GM04504 (cell line): ENCODE measurements around the gene APOM.

ENCODE experiments used
- DNase-seq: peaks from one replicate; pipeline ENCODE4 v3.0.0-alpha.2; 2012; ENCODE audit warnings: low read depth

APOM gene

DNA sequence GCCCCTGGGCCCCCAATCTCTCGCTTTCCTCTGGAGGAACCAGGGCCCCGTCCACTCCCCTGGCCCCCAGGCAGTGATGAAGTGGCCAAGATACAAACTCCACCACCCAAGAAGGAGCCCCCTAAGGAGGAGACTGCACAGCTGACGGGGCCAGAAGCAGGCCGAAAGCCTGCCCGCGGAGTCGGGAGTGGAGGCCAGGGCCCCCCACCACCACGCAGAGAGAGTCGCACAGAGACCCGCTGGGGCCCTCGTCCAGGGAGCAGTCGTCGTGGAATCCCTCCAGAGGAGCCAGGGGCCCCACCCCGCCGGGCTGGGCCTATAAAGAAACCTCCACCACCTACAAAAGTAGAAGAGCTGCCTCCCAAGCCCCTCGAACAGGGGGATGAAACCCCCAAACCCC, 24.5 kb upstream of the APOM start:
- no peak for DNase-seq

GRCh38 chr6:31631681-31632278, 23.9 kb upstream of the APOM start:
- no peak for DNase-seq

- DNase-seq, result no peak
These were observed 23.3 kb upstream of the APOM start for GRCh38 chr6:31632279-31632946.

DNA sequence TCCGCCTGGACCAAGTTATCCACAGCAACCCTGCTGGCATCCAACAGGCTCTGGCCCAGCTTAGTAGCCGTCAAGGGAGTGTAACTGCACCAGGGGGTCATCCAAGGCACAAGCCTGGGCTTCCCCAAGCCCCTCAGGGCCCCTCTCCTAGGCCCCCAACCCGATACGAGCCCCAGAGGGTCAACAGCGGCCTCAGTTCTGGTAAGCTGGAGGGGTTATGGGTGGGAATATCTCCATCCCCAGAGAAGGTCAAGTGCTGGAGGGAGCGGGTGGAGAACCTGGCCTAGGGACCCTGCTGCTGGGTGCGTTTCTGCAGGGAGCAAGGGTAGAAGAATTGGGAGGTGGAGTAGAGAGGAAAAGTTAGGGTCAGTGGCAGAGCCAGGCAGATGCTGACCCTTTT, 22.2 kb upstream of the APOM start:
- DNase-seq, result no peak

DNA sequence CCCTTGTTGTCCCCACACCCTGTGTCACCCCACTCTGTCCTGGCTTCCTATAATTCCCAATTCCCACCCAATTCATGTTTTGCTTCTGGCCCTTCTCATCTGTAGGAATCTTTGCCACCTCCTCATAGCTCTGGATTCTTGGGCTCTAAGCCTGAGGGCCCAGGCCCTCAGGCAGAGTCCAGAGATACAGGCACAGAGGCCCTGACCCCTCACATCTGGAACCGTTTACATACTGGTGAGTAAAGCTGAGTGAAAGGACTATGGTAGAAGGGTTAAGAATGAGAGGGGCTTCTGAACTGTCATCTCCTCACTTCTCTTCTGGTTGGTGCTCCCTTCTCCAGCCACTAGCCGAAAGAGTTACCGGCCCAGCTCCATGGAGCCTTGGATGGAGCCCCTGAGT, 21.6 kb upstream of the APOM start:
- no peak for DNase-seq

GRCh38 chr6:31634969-31635575, 20.6 kb upstream of the APOM start:
- DNase-seq, result no peak

GRCh38 chr6:31636698-31637596, 18.7 kb upstream of the APOM start:
- no peak for DNase-seq

- no peak for DNase-seq
These were observed 16.7 kb upstream of the APOM start for GRCh38 chr6:31639043-31639442.

DNA sequence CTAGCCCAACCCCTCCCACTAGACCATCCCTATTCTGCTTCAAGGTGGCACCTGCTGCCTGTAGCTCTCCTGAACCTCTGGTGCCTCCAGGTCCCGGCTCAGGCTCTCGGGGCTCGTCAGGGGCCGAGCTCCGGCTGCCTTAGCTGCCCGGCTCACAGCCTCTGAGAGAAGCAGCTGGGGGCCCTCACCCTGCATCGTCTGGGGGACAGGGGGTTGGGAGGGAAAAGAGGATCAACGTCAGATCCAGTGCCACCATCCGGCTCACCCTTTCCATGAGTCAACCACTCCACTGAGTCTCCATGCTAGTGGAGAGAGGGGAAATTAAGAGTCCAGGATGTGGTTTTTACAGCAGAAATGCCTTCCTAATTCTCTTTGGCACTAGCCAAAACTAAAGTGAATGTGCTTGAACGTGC, 16.2 kb upstream of the APOM start:
- DNase-seq, result no peak

- DNase-seq, result no peak
These were observed 15.1 kb upstream of the APOM start for GRCh38 chr6:31640612-31641011.

DNA sequence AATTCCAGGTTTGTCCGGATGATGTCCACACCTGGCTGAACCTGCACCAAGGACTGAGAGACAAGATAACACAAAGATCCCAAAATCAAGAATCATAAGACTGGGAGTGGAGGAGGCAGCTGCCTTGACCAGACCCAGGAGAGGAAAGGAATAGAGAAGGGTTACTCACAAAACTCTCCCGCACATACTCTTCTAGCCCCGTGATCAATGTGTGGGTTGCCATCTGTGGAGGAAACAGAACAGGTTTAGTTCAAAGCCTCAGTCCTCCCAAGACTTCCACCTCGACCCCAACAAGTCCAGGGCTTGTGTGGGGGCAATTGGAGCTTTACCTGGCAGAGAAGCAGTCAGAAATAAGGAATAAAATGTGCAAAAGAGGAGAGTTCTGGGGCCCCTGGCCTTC, 14.3 kb upstream of the APOM start:
- no peak for DNase-seq

DNA sequence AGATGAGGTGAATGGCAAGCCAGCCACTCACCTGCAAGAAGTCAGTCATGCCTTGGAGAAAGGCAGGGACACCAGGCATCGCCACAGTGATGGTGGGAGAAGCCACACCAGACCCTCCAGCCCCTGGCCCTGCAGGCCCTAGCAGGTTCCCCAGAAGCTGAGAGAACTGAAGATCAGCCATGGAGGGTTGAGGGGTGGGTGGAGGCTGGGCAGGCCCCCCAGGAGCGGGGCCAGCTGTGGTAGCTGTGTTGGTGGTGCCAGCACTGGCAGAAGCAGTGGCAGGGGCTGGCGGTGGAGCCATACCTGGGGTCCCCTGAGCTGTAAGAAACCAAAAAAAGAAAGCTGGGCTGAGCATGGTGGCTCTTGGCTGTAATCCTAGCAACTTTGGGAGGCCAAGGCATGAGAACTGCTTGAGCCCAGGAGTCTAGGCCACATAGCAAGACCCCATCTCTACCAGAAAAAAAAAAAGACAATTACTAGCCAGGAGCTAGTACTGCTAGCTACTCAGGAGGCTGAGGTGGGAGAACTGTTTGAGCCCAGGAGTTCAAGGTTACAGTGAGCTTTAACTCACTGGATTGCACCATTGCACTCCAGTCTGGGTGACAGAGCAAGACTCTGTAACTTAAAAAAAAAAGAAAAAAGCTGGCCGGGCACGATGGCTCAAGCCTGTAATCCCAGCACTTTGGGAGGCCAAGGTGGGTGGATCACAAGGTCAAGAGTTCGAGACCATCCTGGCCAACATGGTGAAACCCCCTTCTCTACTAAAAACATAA, 12.7 kb upstream of the APOM start:
- no peak for DNase-seq

GRCh38 chr6:31643818-31644454, 11.8 kb upstream of the APOM start:
- DNase-seq, result no peak

DNA sequence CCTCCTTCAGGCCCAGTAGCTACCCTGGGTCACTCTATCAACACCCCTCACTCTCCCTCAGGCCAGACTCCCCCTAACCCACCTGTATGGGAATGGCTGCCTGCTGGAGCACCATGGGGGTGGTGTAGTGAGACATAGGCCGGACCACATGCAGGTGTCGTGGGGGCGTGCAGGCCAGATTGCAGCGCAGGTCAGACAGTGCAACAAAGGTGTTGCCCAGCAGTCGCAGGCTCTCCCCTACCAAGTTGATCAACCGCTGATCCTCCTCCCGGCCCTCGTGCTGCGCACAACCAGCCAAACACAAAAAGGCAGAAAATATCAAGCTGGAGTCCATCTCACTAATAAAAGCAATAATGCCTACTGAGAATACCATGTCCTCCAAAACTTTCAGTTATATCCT, 10.4 kb upstream of the APOM start:
- no peak for DNase-seq

DNA sequence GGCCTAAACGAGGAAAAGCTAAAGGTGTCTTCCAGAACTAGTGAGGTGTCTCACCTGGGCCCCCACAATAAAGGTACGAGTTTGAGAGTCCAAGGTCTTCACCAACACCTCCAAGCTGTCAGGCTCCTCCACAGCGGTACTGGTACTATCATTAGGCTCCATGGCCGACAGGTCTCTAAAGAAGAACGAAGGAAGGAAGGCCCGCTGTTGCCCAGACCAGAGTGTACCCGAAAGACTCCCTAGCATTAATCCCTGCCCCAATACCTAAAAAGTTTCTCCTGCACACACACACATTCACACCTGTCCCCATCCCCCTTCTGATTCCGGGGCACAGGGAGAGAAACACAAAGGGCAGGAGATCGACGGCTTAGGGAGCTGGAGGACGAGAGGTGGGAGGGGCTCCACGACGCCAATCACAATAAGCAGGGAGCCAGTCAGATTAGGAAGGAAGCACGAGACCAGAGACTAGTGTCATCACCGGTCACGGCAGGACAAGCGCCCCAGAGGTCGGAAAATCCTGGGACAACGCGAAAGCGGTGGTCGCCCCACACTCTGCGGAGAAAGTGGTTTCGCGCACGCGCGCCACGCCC, 4.0 kb upstream of the APOM start:
- peak; percentile 72 for DNase-seq

DNA sequence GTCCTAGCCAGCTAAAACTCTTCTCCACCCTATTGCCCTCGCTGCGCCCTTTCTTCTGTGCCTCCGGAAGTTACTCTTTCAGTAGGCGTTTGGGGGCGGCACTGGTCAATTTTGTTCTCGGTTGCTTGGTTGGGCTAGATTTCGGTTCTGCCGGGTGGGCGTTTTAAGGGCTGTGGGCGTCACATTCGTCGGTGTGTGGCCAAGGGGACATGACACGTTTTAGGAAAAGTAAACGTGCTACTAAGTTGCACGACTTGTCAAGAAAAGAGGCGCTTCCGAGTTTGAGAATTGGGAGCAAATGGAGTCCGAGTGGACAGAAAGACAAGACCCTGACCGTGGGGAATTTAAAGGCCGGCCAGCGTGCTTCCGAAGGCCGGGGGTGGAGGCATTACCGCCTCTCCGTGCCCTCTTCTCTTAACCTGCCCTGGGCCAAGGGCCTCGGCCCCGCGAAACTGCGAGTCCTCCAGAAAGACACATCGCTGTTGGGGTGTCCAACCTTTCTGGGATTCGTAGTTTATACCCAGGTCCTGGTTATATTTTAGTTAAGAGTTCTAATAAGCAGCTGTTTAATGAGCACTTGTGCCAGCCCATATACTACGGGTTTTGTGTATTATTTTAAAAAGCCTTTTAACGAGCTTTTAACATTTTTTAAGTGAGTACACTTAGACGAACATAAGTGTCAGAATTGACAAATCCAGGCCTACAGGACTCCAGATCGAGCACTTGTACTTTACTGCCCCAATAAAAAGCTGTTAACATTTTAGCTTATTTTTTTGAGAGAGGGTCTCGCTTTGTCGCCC, 2.6 kb upstream of the APOM start:
- DNase-seq, result no peak

DNA sequence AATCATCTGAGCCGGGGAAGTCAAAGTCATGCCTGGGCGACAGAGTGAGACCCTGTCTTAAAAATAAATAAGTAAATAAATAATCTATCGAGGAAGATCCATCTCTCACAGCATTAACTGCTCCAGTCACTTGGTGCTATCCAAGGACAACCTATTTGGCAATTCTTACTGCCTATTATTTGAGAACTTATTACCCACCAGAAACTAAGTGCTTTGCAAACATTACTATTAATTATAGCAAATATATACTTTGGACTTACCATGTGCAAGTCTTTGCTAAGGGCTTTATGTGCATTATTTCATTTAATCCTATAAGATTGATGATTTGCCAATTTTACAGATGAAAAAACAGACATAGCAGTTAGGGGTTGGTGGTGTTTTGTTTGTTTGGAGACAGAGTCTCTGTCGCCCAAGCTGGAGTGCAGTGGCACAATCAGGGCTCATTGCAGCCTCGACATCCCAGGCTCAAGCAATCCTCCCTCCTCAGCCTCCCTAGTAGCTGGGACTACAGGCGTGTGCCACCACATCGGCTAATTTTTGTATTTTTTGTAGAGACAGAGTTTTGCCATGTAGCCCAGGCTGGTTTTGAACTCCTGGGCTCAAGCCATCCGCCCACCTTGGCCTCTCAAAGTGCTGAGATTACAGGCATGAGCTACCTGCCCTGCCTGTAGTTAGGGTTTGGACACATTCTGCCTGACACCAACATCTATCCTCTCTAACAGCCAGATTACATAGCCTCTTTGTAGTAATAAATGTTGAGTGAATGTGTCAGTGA, 933 bp upstream of the APOM start:
- no peak for DNase-seq

GRCh38 chr6:31657406-31658157, 1.9 kb downstream of the APOM start:
- no peak for DNase-seq
